GM20000 (cell line): ENCODE data around the gene MAGEB1.

Experiments used
- DNase-seq: peaks from one replicate; pipeline ENCODE4 v3.0.0; 2012; ENCODE audit warnings: low spot score
- CTCF ChIP-seq: IDR thresholded peaks from 2 replicates; pipeline ENCODE4 v1.5.1; 2012; ENCODE audit warnings: mild to moderate bottlenecking, control low read depth; ENCODE audit errors: extremely low read depth, missing control alignments

The MAGEB1 gene

GRCh38 chrX:30296408-30297254, 49.7 kb downstream of the MAGEB1 start:
- no peak for DNase-seq

GRCh38 chrX:30301208-30301607, 54.3 kb downstream of the MAGEB1 start:
- DNase-seq = no peak

More at GRCh38 chrX:30296408-30297254, 49.7 kb downstream of the MAGEB1 start:
- TF ChIP-seq CTCF = no peak

More at GRCh38 chrX:30301208-30301607, 54.3 kb downstream of the MAGEB1 start:
- no peak for TF ChIP-seq CTCF
